H9 (cell line): ENCODE data around the gene ABCA7. TPM values are rescaled to one million over a fixed set of nuclear protein-coding genes. Genes with fewer than 3 reads are reported as not detected.

Experiments
- DNase-seq: peaks from one replicate; pipeline ENCODE4 v3.0.0-alpha.2; 2017
- H2AFZ ChIP-seq: one replicate; pipeline ENCODE4 v1.6.1; 2013; ENCODE audit warnings: mild to moderate bottlenecking, low read length, control low read depth, moderate library complexity
- H2AK5ac ChIP-seq: 2 replicates; pipeline ENCODE4 v1.6.1; 2013; ENCODE audit warnings: low read length, control low read depth, mixed read lengths; ENCODE audit not compliant: insufficient read length
- H2BK120ac ChIP-seq: one replicate; pipeline ENCODE4 v1.6.1; 2013; ENCODE audit warnings: low read depth, mild to moderate bottlenecking, low read length, control low read depth, inconsistent platforms; ENCODE audit not compliant: poor library complexity, severe bottlenecking
- H2BK12ac ChIP-seq: 2 replicates; pipeline ENCODE4 v1.6.1; 2013; ENCODE audit warnings: low read length, control low read depth, mixed read lengths, low read depth; ENCODE audit not compliant: insufficient read length
- H2BK15ac ChIP-seq: 2 replicates; pipeline ENCODE4 v1.6.1; 2013; ENCODE audit warnings: low read depth, low read length, control low read depth
- H2BK20ac ChIP-seq: one replicate; pipeline ENCODE4 v1.6.1; 2013; ENCODE audit warnings: low read depth, mild to moderate bottlenecking, low read length, control low read depth, inconsistent platforms; ENCODE audit not compliant: poor library complexity, severe bottlenecking
- H2BK5ac ChIP-seq: 2 replicates; pipeline ENCODE4 v1.6.1; 2013; ENCODE audit warnings: low read length, control low read depth, mixed read lengths; ENCODE audit not compliant: insufficient read length
- H3K14ac ChIP-seq: 2 replicates; pipeline ENCODE4 v1.6.1; 2013; ENCODE audit warnings: low read length, control low read depth; ENCODE audit not compliant: insufficient read depth
- H3K18ac ChIP-seq: 2 replicates; pipeline ENCODE4 v1.6.1; 2013; ENCODE audit warnings: low read depth, mild to moderate bottlenecking, mixed read lengths, low read length, control low read depth; ENCODE audit not compliant: insufficient read length
- H3K23ac ChIP-seq: 2 replicates; pipeline ENCODE4 v1.6.1; 2013; ENCODE audit warnings: low read length, control low read depth, mixed read lengths, low read depth; ENCODE audit not compliant: insufficient read length
- H3K23me2 ChIP-seq: 2 replicates; pipeline ENCODE4 v1.6.1; 2013; ENCODE audit warnings: low read depth, mild to moderate bottlenecking, mixed read lengths, low read length, control low read depth; ENCODE audit not compliant: insufficient read length, poor library complexity, severe bottlenecking
- H3K27ac ChIP-seq: 2 replicates; pipeline ENCODE4 v1.5.1; 2013; ENCODE audit warnings: low read length, control low read depth, mixed read lengths, low read depth; ENCODE audit not compliant: insufficient read length
- H3K27me3 ChIP-seq: 2 replicates; pipeline ENCODE4 v1.6.1; 2013; ENCODE audit warnings: low read length, control low read depth, inconsistent platforms; ENCODE audit not compliant: insufficient read depth
- H3K4ac ChIP-seq: 2 replicates; pipeline ENCODE4 v1.6.1; 2013; ENCODE audit warnings: low read depth, mild to moderate bottlenecking, control low read depth, inconsistent platforms, low read length, moderate library complexity
- H3K4me1 ChIP-seq: 2 replicates; pipeline ENCODE4 v1.6.1; 2013; ENCODE audit warnings: low read length, control low read depth, inconsistent platforms; ENCODE audit not compliant: insufficient read depth
- H3K4me2 ChIP-seq: 2 replicates; pipeline ENCODE4 v1.6.1; 2013; ENCODE audit warnings: low read length, control low read depth, mixed read lengths; ENCODE audit not compliant: insufficient read length, insufficient read depth
- H3K56ac ChIP-seq: 2 replicates; pipeline ENCODE4 v1.6.1; 2013; ENCODE audit warnings: low read depth, mild to moderate bottlenecking, mixed read lengths, low read length, control low read depth; ENCODE audit not compliant: insufficient read length
- H3K79me1 ChIP-seq: 2 replicates; pipeline ENCODE4 v1.6.1; 2013; ENCODE audit warnings: low read depth, mild to moderate bottlenecking, moderate library complexity, low read length, control low read depth, inconsistent platforms; ENCODE audit not compliant: insufficient read depth, poor library complexity, severe bottlenecking
- H3K79me2 ChIP-seq: 2 replicates; pipeline ENCODE4 v1.6.1; 2013; ENCODE audit warnings: low read length, control low read depth, inconsistent platforms; ENCODE audit not compliant: insufficient read depth
- H3K9ac ChIP-seq: 2 replicates; pipeline ENCODE4 v1.6.1; 2013; ENCODE audit warnings: low read length, control low read depth, mixed read lengths; ENCODE audit not compliant: insufficient read length; ENCODE audit errors: extremely low read depth
- H3K9me3 ChIP-seq: one replicate; pipeline ENCODE4 v1.6.1; 2013; ENCODE audit warnings: low read depth, low read length, inconsistent platforms; ENCODE audit not compliant: control insufficient read depth
- H3T11ph ChIP-seq: one replicate; pipeline ENCODE4 v1.6.1; 2013; ENCODE audit warnings: mild to moderate bottlenecking, low read length, control low read depth, inconsistent platforms
- H4K20me1 ChIP-seq: one replicate; pipeline ENCODE4 v1.6.1; 2013; ENCODE audit not compliant: control insufficient read depth, insufficient read length, insufficient read depth
- H4K5ac ChIP-seq: 2 replicates; pipeline ENCODE4 v1.6.1; 2013; ENCODE audit warnings: low read depth, mild to moderate bottlenecking, mixed read lengths, low read length, control low read depth; ENCODE audit not compliant: insufficient read length
- H4K8ac ChIP-seq: replicated peaks from 2 replicates; pipeline ENCODE4 v1.6.1; 2013; ENCODE audit warnings: low read length, control low read depth, mixed read lengths, low read depth; ENCODE audit not compliant: insufficient read length
- H4K91ac ChIP-seq: 2 replicates; pipeline ENCODE4 v1.6.1; 2013; ENCODE audit warnings: low read depth, mild to moderate bottlenecking, moderate library complexity, mixed read lengths, low read length, control low read depth; ENCODE audit not compliant: insufficient read length
- H3K27ac Mint-ChIP-seq, 3 experiments: 2 replicates in 2 of 3; 3 replicates in 1 of 3; pipeline ENCODE4 v1.8.0; 2020 to 2021; ENCODE audit warnings: mixed read lengths in 3 of 3, mild to moderate bottlenecking in 1 of 3, moderate library complexity in 1 of 3
- H3K27me3 Mint-ChIP-seq: 2 replicates; pipeline ENCODE4 v1.8.0; 2021; ENCODE audit warnings: low read depth, mild to moderate bottlenecking, moderate library complexity, mixed read lengths
- H3K36me3 Mint-ChIP-seq, 3 experiments: 2 replicates in 2 of 3; 3 replicates in 1 of 3; pipeline ENCODE4 v1.8.0; 2020 to 2021; ENCODE audit warnings: low read depth in 3 of 3, mixed read lengths in 3 of 3; ENCODE audit not compliant: insufficient read depth in 1 of 3
- H3K4me1 Mint-ChIP-seq, 2 experiments: 2 replicates each; pipeline ENCODE4 v1.8.0; 2020; ENCODE audit warnings: mixed read lengths in 2 of 2
- H3K4me3 Mint-ChIP-seq, 2 experiments: 2 replicates in 1 of 2; 3 replicates in 1 of 2; pipeline ENCODE4 v1.8.0; 2020 to 2021; ENCODE audit warnings: mild to moderate bottlenecking in 2 of 2, mixed read lengths in 2 of 2, moderate library complexity in 1 of 2
- H3K9me3 Mint-ChIP-seq, 2 experiments: 2 replicates in 1 of 2; 3 replicates in 1 of 2; pipeline ENCODE4 v1.8.0; 2020; ENCODE audit warnings: mild to moderate bottlenecking in 2 of 2, mixed read lengths in 2 of 2, moderate library complexity in 1 of 2
- WGBS: extraction: QIAGEN DNeasy Blood & Tissue Kit; methylation state at CpG from one replicate; pipeline ENCODE4 v1.1.7; 2013; ENCODE audit warnings: missing lambda C conversion rate, low lambda C conversion rate, mixed read lengths; ENCODE audit not compliant: insufficient read length; ENCODE audit errors: extremely low coverage; 5-methylcytosine and 5-hydroxymethylcytosine counted together
- total RNA-seq: library from RNA; stranded (reverse); gene quantifications from 2 replicates; pipeline ENCODE4 v1.2.1, GENCODE V29; 2021
- TF ChIP-seq, protein P1 (sequence below): fragments of 200-600 bp; sonication (generic); conservative IDR thresholded peaks from 3 replicates; pipeline ENCODE4 v1.8.0; 2021; ENCODE audit warnings: antibody characterized with exemption, mild to moderate bottlenecking

The ABCA7 gene
- total RNA-seq, 1 experiment from 2014 or later: 34.6 TPM

DNA sequence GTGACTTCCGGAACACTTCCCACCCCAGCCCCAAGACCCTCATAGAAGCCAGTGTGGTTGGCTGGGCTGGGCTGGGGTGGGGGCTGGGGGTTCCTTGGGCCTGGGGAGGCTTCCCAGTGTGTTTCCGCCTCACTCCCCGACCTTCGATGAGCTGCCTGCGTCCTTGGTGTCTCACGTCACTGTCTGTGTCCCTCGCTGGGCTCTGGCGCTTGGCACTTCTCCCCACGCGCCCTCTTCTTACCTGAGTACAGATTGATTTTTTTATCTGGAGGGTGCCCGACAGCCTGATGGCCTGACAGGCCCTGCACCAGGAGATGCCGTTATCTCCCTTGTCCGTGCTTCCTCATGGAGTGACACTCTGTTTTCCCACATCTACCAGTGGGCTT lies 47.2 kb upstream of the ABCA7 start:
- Histone ChIP-seq H4K91ac (no peak overlapping the region), H3K79me1 (no peaks in the 10 kb centered on the region), H3K4me1 (no peaks in the 10 kb centered on the region), H3K56ac (no peak overlapping the region), H2BK12ac (no peak overlapping the region), H3K4ac (no peak overlapping the region), H3K4me2 (no peak overlapping the region), H3K23ac (no peak overlapping the region), H3K18ac (no peak overlapping the region), H3K14ac (no peak overlapping the region), H3K79me2 (no peaks in the 10 kb centered on the region), H3K23me2 (no peaks in the 10 kb centered on the region), H2BK20ac (no peak overlapping the region), H2BK15ac (no peak overlapping the region), H2AK5ac (no peak overlapping the region), H3T11ph (no peak overlapping the region), H2BK120ac (no peak overlapping the region), H4K5ac (no peak overlapping the region), H3K9ac (no peak overlapping the region), H3K9me3 (no peaks in the 10 kb centered on the region), H3K27me3 (no peaks in the 10 kb centered on the region; the same call in 1 of the 2 replicates), H2AFZ (no peak overlapping the region), H2BK5ac (no peak overlapping the region), H4K8ac (no peak overlapping the region), H4K20me1 (peaks cover 7% of the 10 kb centered on the region), H3K27ac (no peak overlapping the region)
- Mint-ChIP-seq H3K9me3 (no peaks in the 10 kb centered on the region; a peak in 1 of 5 replicates), H3K27ac (no peak overlapping the region; a peak in 1 of 7 replicates), H3K4me1 (peaks cover 5 to 16% of the 10 kb centered on the region in 2 experiments), H3K36me3 (peaks cover 5 to 27% (median 22%) of the 10 kb centered on the region in 3 experiments; a peak in 6 of 7 replicates), H3K27me3 (peaks cover 15% of the 10 kb centered on the region), H3K4me3 (no peak overlapping the region)
- TF ChIP-seq, protein P1, sequence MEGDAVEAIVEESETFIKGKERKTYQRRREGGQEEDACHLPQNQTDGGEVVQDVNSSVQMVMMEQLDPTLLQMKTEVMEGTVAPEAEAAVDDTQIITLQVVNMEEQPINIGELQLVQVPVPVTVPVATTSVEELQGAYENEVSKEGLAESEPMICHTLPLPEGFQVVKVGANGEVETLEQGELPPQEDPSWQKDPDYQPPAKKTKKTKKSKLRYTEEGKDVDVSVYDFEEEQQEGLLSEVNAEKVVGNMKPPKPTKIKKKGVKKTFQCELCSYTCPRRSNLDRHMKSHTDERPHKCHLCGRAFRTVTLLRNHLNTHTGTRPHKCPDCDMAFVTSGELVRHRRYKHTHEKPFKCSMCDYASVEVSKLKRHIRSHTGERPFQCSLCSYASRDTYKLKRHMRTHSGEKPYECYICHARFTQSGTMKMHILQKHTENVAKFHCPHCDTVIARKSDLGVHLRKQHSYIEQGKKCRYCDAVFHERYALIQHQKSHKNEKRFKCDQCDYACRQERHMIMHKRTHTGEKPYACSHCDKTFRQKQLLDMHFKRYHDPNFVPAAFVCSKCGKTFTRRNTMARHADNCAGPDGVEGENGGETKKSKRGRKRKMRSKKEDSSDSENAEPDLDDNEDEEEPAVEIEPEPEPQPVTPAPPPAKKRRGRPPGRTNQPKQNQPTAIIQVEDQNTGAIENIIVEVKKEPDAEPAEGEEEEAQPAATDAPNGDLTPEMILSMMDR: no peak
- WGBS: no CpG with 5 or more reads among the region's 13 CpGs
- DNase-seq: no peak
